ENCODE data around the gene MAP3K20. TPM values are rescaled to one million over a fixed set of nuclear protein-coding genes. Genes with fewer than 3 reads are reported as not detected.
"Not testable (repeated sequence)": the region's sequence is repeated elsewhere in the genome, so short reads cannot be mapped to it uniquely, and the experiment has no call there.

Gene MAP3K20
- total RNA-seq, 2 donors from 2014 or later: 45.9 to 79.6 TPM

- no peaks in the 10 kb centered on the region for H3K4me1 ChIP-seq (ENCODE audit: control insufficient read depth in 1 of 2, low read depth in 2 of 2)
- TF ChIP-seq, protein P1, sequence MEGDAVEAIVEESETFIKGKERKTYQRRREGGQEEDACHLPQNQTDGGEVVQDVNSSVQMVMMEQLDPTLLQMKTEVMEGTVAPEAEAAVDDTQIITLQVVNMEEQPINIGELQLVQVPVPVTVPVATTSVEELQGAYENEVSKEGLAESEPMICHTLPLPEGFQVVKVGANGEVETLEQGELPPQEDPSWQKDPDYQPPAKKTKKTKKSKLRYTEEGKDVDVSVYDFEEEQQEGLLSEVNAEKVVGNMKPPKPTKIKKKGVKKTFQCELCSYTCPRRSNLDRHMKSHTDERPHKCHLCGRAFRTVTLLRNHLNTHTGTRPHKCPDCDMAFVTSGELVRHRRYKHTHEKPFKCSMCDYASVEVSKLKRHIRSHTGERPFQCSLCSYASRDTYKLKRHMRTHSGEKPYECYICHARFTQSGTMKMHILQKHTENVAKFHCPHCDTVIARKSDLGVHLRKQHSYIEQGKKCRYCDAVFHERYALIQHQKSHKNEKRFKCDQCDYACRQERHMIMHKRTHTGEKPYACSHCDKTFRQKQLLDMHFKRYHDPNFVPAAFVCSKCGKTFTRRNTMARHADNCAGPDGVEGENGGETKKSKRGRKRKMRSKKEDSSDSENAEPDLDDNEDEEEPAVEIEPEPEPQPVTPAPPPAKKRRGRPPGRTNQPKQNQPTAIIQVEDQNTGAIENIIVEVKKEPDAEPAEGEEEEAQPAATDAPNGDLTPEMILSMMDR (IDR thresholded peaks at IDR 0.05): no peak
- no peak overlapping the region for H3K4me3 ChIP-seq
- H3K36me3 ChIP-seq: no peaks in the 10 kb centered on the region
- H3K9me3 ChIP-seq: no peaks in the 10 kb centered on the region
- H3K27ac ChIP-seq: no peak overlapping the region
- H3K27me3 ChIP-seq (replicated peaks; ENCODE audit: insufficient read depth): no peaks in the 10 kb centered on the region
- no peak for DNase-seq (ENCODE audit: low spot score)
- no peak for ATAC-seq (ENCODE audit: insufficient number of reproducible peaks, low FRiP score, low read depth)
These were observed 174.3 kb downstream of the MAP3K20 start for GRCh38 chr2:173249661-173250641.

GRCh38 chr2:173251225-173251624, 175.6 kb downstream of the MAP3K20 start:
- DNase-seq (ENCODE audit: low spot score): no peak
- ATAC-seq (ENCODE audit: insufficient number of reproducible peaks, low FRiP score, low read depth): no peak
- TF ChIP-seq, protein P1 (IDR thresholded peaks at IDR 0.05): no peak
- H3K27ac ChIP-seq: no peak overlapping the region
- no peaks in the 10 kb centered on the region for H3K4me1 ChIP-seq (ENCODE audit: control insufficient read depth in 1 of 2, low read depth in 2 of 2)
- no peaks in the 10 kb centered on the region for H3K9me3 ChIP-seq
- H3K27me3 ChIP-seq (replicated peaks; ENCODE audit: insufficient read depth): no peaks in the 10 kb centered on the region
- H3K4me3 ChIP-seq: no peak overlapping the region
- no peaks in the 10 kb centered on the region for H3K36me3 ChIP-seq

GRCh38 chr2:173252581-173252980, 176.9 kb downstream of the MAP3K20 start:
- no peak overlapping the region for H3K27ac ChIP-seq
- no peaks in the 10 kb centered on the region for H3K4me1 ChIP-seq (ENCODE audit: control insufficient read depth in 1 of 2, low read depth in 2 of 2)
- H3K4me3 ChIP-seq: no peak overlapping the region
- DNase-seq (ENCODE audit: low spot score) (no peak), ATAC-seq (ENCODE audit: insufficient number of reproducible peaks, low FRiP score, low read depth) (no peak)
- TF ChIP-seq, protein P1 (IDR thresholded peaks at IDR 0.05): no peak
- H3K36me3 ChIP-seq: no peaks in the 10 kb centered on the region
- H3K27me3 ChIP-seq (replicated peaks; ENCODE audit: insufficient read depth): no peaks in the 10 kb centered on the region
- no peaks in the 10 kb centered on the region for H3K9me3 ChIP-seq

GRCh38 chr2:173254659-173255058, 179.0 kb downstream of the MAP3K20 start:
- peaks cover under 1% of the 10 kb centered on the region for H3K36me3 ChIP-seq
- H3K4me3 ChIP-seq: no peak overlapping the region
- H3K4me1 ChIP-seq (ENCODE audit: control insufficient read depth in 1 of 2, low read depth in 2 of 2): no peaks in the 10 kb centered on the region
- ATAC-seq (ENCODE audit: insufficient number of reproducible peaks, low FRiP score, low read depth) (no peak), DNase-seq (ENCODE audit: low spot score) (no peak)
- TF ChIP-seq, protein P1 (IDR thresholded peaks at IDR 0.05): no peak
- H3K27ac ChIP-seq: no peak overlapping the region
- no peaks in the 10 kb centered on the region for H3K9me3 ChIP-seq
- H3K27me3 ChIP-seq (replicated peaks; ENCODE audit: insufficient read depth): no peaks in the 10 kb centered on the region

GRCh38 chr2:173258701-173259100, 183.1 kb downstream of the MAP3K20 start:
- DNase-seq (ENCODE audit: low spot score): no peak
- ATAC-seq (ENCODE audit: insufficient number of reproducible peaks, low FRiP score, low read depth): no peak
- Histone ChIP-seq H3K4me1 (ENCODE audit: control insufficient read depth in 1 of 2, low read depth in 2 of 2) (no peaks in the 10 kb centered on the region), H3K27me3 (replicated peaks; ENCODE audit: insufficient read depth) (no peaks in the 10 kb centered on the region), H3K9me3 (no peaks in the 10 kb centered on the region), H3K36me3 (peaks cover 11% of the 10 kb centered on the region), H3K4me3 (no peak overlapping the region), H3K27ac (no peak overlapping the region)
- TF ChIP-seq, protein P1 (IDR thresholded peaks at IDR 0.05): no peak

DNA sequence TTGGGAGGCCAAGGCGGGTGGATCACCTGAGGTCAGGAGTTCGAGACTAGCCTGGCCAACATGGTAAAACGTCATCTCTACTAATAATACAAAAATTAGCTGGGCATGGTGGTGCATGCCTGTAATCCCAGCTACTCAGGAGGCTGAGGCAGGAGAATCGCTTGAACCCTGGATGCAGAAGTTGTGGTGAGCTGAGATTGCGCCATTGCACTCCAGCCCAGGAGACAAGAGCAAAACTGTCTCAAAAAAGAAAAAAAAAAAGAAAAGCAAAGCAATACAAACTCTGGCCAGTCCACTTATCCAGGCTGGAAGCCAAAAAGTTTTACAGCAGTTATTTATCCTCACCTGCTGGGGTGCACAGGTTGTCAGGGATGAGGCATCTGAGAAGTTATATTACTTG, 186.7 kb downstream of the MAP3K20 start:
- H3K36me3 ChIP-seq: peaks cover 20% of the 10 kb centered on the region
- H3K27ac ChIP-seq; H3K9me3 ChIP-seq; H3K27me3 ChIP-seq (replicated peaks; ENCODE audit: insufficient read depth); ATAC-seq (ENCODE audit: insufficient number of reproducible peaks, low FRiP score, low read depth); H3K4me3 ChIP-seq; DNase-seq (ENCODE audit: low spot score); H3K4me1 ChIP-seq (ENCODE audit: control insufficient read depth in 1 of 2, low read depth in 2 of 2): not testable (repeated sequence)

Measured in thoracic aorta (tissue), 2 donors.